ENCODE data around the gene SYT7. TPM values are rescaled to one million over a fixed set of nuclear protein-coding genes. Genes with fewer than 3 reads are reported as not detected.
"Not testable (repeated sequence)": the region's sequence is repeated elsewhere in the genome, so short reads cannot be mapped to it uniquely, and the experiment has no call there.

SYT7 gene
- total RNA-seq, 1 donor from 2014 or later: 4.8 TPM

- H3K27me3 ChIP-seq: no peaks in the 10 kb centered on the region
- H3K4me3 ChIP-seq: no peak overlapping the region
- TF ChIP-seq, protein P1, sequence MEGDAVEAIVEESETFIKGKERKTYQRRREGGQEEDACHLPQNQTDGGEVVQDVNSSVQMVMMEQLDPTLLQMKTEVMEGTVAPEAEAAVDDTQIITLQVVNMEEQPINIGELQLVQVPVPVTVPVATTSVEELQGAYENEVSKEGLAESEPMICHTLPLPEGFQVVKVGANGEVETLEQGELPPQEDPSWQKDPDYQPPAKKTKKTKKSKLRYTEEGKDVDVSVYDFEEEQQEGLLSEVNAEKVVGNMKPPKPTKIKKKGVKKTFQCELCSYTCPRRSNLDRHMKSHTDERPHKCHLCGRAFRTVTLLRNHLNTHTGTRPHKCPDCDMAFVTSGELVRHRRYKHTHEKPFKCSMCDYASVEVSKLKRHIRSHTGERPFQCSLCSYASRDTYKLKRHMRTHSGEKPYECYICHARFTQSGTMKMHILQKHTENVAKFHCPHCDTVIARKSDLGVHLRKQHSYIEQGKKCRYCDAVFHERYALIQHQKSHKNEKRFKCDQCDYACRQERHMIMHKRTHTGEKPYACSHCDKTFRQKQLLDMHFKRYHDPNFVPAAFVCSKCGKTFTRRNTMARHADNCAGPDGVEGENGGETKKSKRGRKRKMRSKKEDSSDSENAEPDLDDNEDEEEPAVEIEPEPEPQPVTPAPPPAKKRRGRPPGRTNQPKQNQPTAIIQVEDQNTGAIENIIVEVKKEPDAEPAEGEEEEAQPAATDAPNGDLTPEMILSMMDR (IDR thresholded peaks at IDR 0.05): no peak
- H3K9me3 ChIP-seq: no peaks in the 10 kb centered on the region
- intact Hi-C loops (cut with DNase I): loop anchor here (10.0 kb wide), 2 partner anchors 51 to 161 kb away; no protein-coding TSS in a partner anchor
- peaks cover 3% of the 10 kb centered on the region for H3K4me1 ChIP-seq
- peaks cover 4% of the 10 kb centered on the region for H3K36me3 ChIP-seq
- no peak overlapping the region for H3K27ac ChIP-seq
- DNase-seq (no peak), ATAC-seq (no peak)
These were observed 107.4 kb downstream of the SYT7 start for GRCh38 chr11:61473370-61474012.

GRCh38 chr11:61472868-61473267, 108.0 kb downstream of the SYT7 start:
- H3K4me3 ChIP-seq: no peak overlapping the region
- intact Hi-C loops (cut with DNase I): loop anchor here (10.0 kb wide), 2 partner anchors 52 to 162 kb away; no protein-coding TSS in a partner anchor
- peaks cover 4% of the 10 kb centered on the region for H3K36me3 ChIP-seq
- H3K4me1 ChIP-seq: peaks cover 3% of the 10 kb centered on the region
- TF ChIP-seq, protein P1 (IDR thresholded peaks at IDR 0.05): no peak
- peak overlapping the region; percentile 76 for H3K27ac ChIP-seq
- DNase-seq (no peak), ATAC-seq (peak; percentile 12)
- H3K27me3 ChIP-seq: no peaks in the 10 kb centered on the region
- H3K9me3 ChIP-seq: no peaks in the 10 kb centered on the region

GRCh38 chr11:61472282-61472681, 108.6 kb downstream of the SYT7 start:
- ATAC-seq (peak; percentile 70), DNase-seq (peak; percentile 77)
- H3K27ac ChIP-seq: peak overlapping the region; percentile 76
- no peaks in the 10 kb centered on the region for H3K27me3 ChIP-seq
- TF ChIP-seq, protein P1 (IDR thresholded peaks at IDR 0.05): no peak
- H3K36me3 ChIP-seq: peaks cover 4% of the 10 kb centered on the region
- H3K9me3 ChIP-seq: no peaks in the 10 kb centered on the region
- H3K4me3 ChIP-seq: no peak overlapping the region
- H3K4me1 ChIP-seq: peaks cover 3% of the 10 kb centered on the region
- intact Hi-C loops (cut with DNase I): loop anchor here (10.0 kb wide), 2 partner anchors 53 to 163 kb away; no protein-coding TSS in a partner anchor

- H3K4me3 ChIP-seq: no peak overlapping the region
- intact Hi-C loops (cut with DNase I): no loop called here
- H3K27me3 ChIP-seq: no peaks in the 10 kb centered on the region
- no peak for DNase-seq
- H3K4me1 ChIP-seq: peaks cover 3% of the 10 kb centered on the region
- peaks cover 4% of the 10 kb centered on the region for H3K36me3 ChIP-seq
- TF ChIP-seq, protein P1 (IDR thresholded peaks at IDR 0.05): no peak
- ATAC-seq: no peak
- no peaks in the 10 kb centered on the region for H3K9me3 ChIP-seq
- no peak overlapping the region for H3K27ac ChIP-seq
These were observed 112.9 kb downstream of the SYT7 start for GRCh38 chr11:61468002-61468401.

- H3K4me1 ChIP-seq; H3K36me3 ChIP-seq; ATAC-seq; H3K9me3 ChIP-seq; H3K27ac ChIP-seq; intact Hi-C loops (cut with DNase I); DNase-seq; H3K4me3 ChIP-seq; H3K27me3 ChIP-seq: not testable (repeated sequence)
These were observed 113.3 kb downstream of the SYT7 start for GRCh38 chr11:61467602-61468001.

Small RNAs within 50 kb of the gene (microRNA-seq; reads per million reads assigned to microRNA genes)
- not detected for gene MIR4488 (ENCODE audit: borderline microRNAs expressed)

Other genes starting within 250 kb of the SYT7 start
- 126 TPM for gene DDB1, start 248.0 kb downstream of the SYT7 start, total RNA-seq
- 32.1 TPM for gene TKFC, start 247.8 kb downstream of the SYT7 start, total RNA-seq
- gene CYB561A3, start 219.2 kb downstream of the SYT7 start, total RNA-seq: 50.3 TPM
- 46.3 TPM for gene TMEM138, start 218.7 kb downstream of the SYT7 start, total RNA-seq
- gene TMEM216, start 188.5 kb downstream of the SYT7 start, total RNA-seq: 9.3 TPM
- 75.8 TPM for gene CPSF7, start 151.1 kb downstream of the SYT7 start, total RNA-seq
- 34.1 TPM for gene SDHAF2, start 151.0 kb downstream of the SYT7 start, total RNA-seq
- gene LRRC10B, start 72.3 kb downstream of the SYT7 start, total RNA-seq: 0.29 TPM
- 6.0 TPM for gene DAGLA, start 99.3 kb upstream of the SYT7 start, total RNA-seq
- 62.6 TPM for gene MYRF, start 171.6 kb upstream of the SYT7 start, total RNA-seq
- 94.0 TPM for gene TMEM258, start 211.5 kb upstream of the SYT7 start, total RNA-seq
- 4.9 TPM for gene FEN1, start 211.8 kb upstream of the SYT7 start, total RNA-seq
- 68.0 TPM for gene FADS1, start 235.9 kb upstream of the SYT7 start, total RNA-seq
- gene FADS2, start 247.2 kb upstream of the SYT7 start, total RNA-seq: 75.1 TPM